ENCODE measurements around the gene BPIFB6.

GRCh38 chr20:33015114-33015484 lies 16.3 kb upstream of the BPIFB6 start:
- TF ChIP-seq CTCF (IDR thresholded peaks at IDR 0.05) (no peak), POLR2AphosphoS5 (IDR thresholded peaks at IDR 0.05; ENCODE audit: low read depth, low read length) (no peak)

Measured in Panc1 (cell line).